Endothelial cell of umbilical vein (primary cell): Measurements from ENCODE around the gene SMAD2. TPM values are rescaled to one million over a fixed set of nuclear protein-coding genes. Genes with fewer than 3 reads are reported as not detected.

ENCODE experiments used
- BruUV-seq: library from RNA; stranded (reverse); fragments of 400-500 nt; replicated peaks from 2 replicates; lab custom pipeline; 2021; lab: Mats Ljungman, UMichigan
- CTCF ChIA-PET: fragments of 300-600, 350-600 bp; sonication (Branson Sonifier 250); formaldehyde crosslinking; loops from one replicate; lab custom pipeline; 2021; ENCODE audit warnings: antibody characterized with exemption, inconsistent platforms; lab: Charles Lee
- POLR2A ChIA-PET: fragments of 300-600, 350-600 bp; sonication (Branson Sonifier 250); formaldehyde crosslinking; loops from one replicate; lab custom pipeline; 2021; ENCODE audit warnings: antibody characterized with exemption, inconsistent platforms; lab: Charles Lee
- DNase-seq: peaks from one replicate; pipeline ENCODE4 v3.0.0-alpha.2; 2011; ENCODE audit warnings: low read depth, low spot score
- FAIRE-seq: peaks from 2 replicates; lab custom pipeline; 2011; peaks lifted over from hg19 to GRCh38; lab: Jason Lieb, UNC
- H2AFZ ChIP-seq: 2 replicates; pipeline ENCODE4 v1.6.0; 2012; ENCODE audit warnings: low read depth, low read length, control low read depth, inconsistent platforms
- H3K27ac ChIP-seq: 2 replicates; pipeline ENCODE4 v1.5.1; 2011; ENCODE audit warnings: low read depth, mild to moderate bottlenecking, control low read depth, low read length, moderate library complexity; ENCODE audit not compliant: insufficient read depth
- H3K27me3 ChIP-seq, 2 experiments: 2 replicates each; pipeline versions ENCODE4 v1.6.0 to v1.6.1; 2011; ENCODE audit warnings: low read length in 2 of 2, mixed read lengths in 1 of 2; ENCODE audit not compliant: control insufficient read depth in 2 of 2, insufficient read depth in 2 of 2
- H3K36me3 ChIP-seq, 2 experiments: 2 replicates in 1 of 2; 3 replicates in 1 of 2; pipeline ENCODE4 v1.5.1; 2011; ENCODE audit warnings: low read length in 2 of 2, mild to moderate bottlenecking in 1 of 2, moderate library complexity in 1 of 2; ENCODE audit not compliant: control insufficient read depth in 2 of 2, insufficient read depth in 2 of 2; ENCODE audit errors: extremely low read depth in 1 of 2
- H3K4me1 ChIP-seq: 3 replicates; pipeline ENCODE4 v1.5.1; 2011; ENCODE audit warnings: mild to moderate bottlenecking, low read length; ENCODE audit not compliant: control insufficient read depth, insufficient read depth; ENCODE audit errors: extremely low read depth
- H3K4me2 ChIP-seq: 2 replicates; pipeline ENCODE4 v1.6.1; 2011; ENCODE audit warnings: low read length, control low read depth, mixed read lengths; ENCODE audit not compliant: insufficient read depth
- H3K4me3 ChIP-seq, 3 experiments: fragments of 200-600 bp in 1 of 3; sonication (generic), shearing (Covaris generic) in 1 of 3; replicated peaks in 1 of 3; 2 replicates each; pipeline ENCODE4 v1.5.1; 2011 to 2016; ENCODE audit warnings: control low read depth in 3 of 3, low read length in 3 of 3, mild to moderate bottlenecking in 2 of 3, inconsistent platforms in 1 of 3, low read depth in 1 of 3, moderate library complexity in 1 of 3; ENCODE audit not compliant: insufficient read depth in 1 of 3
- H3K79me2 ChIP-seq: 2 replicates; pipeline ENCODE4 v1.6.0; 2012; ENCODE audit warnings: low read length, inconsistent platforms; ENCODE audit not compliant: control insufficient read depth, insufficient read depth
- H3K9ac ChIP-seq: replicated peaks from 2 replicates; pipeline ENCODE3; 2011; ENCODE audit warnings: low read length, control low read depth; ENCODE audit not compliant: insufficient read depth; ENCODE audit errors: extremely low read depth
- H3K9me1 ChIP-seq: replicated peaks from 3 replicates; pipeline ENCODE4 v1.6.0; 2011; ENCODE audit warnings: mild to moderate bottlenecking, low read length; ENCODE audit not compliant: control insufficient read depth, insufficient read depth; ENCODE audit errors: extremely low read depth
- H3K9me3 ChIP-seq: replicated peaks from 2 replicates; pipeline ENCODE4 v1.5.1; 2012; ENCODE audit warnings: low read length, inconsistent platforms; ENCODE audit not compliant: control insufficient read depth, insufficient read depth
- H4K20me1 ChIP-seq: replicated peaks from 2 replicates; pipeline ENCODE3; 2011; ENCODE audit warnings: mild to moderate bottlenecking, low read length; ENCODE audit not compliant: control insufficient read depth, insufficient read depth; ENCODE audit errors: extremely low read depth
- EZH2 ChIP-seq: IDR thresholded peaks from 2 replicates; pipeline ENCODE4 v1.6.1; 2012; ENCODE audit warnings: borderline replicate concordance, low read depth, mild to moderate bottlenecking, moderate library complexity, low read length, inconsistent platforms; ENCODE audit not compliant: severe bottlenecking
- FOS ChIP-seq: IDR thresholded peaks from 2 replicates; pipeline ENCODE4 v1.6.1; 2011; ENCODE audit warnings: mild to moderate bottlenecking, low read length, moderate library complexity, borderline replicate concordance; ENCODE audit not compliant: insufficient read depth
- JUN ChIP-seq: IDR thresholded peaks from 2 replicates; pipeline ENCODE4 v1.6.1; 2011; ENCODE audit warnings: borderline replicate concordance, low read depth; ENCODE audit not compliant: insufficient read length, insufficient read depth
- MYC ChIP-seq: IDR thresholded peaks from one replicate; pipeline ENCODE4 v1.6.1; 2011; ENCODE audit warnings: mild to moderate bottlenecking, low read depth, low read length
- POLR2A ChIP-seq: IDR thresholded peaks from 2 replicates; pipeline ENCODE4 v1.6.1; 2012; ENCODE audit warnings: low read depth, mild to moderate bottlenecking, control low read depth, low read length
- POLR2AphosphoS5 ChIP-seq: IDR thresholded peaks from 2 replicates; pipeline ENCODE4 v1.6.1; 2012; ENCODE audit warnings: low read depth, mild to moderate bottlenecking, control low read depth, low read length, moderate library complexity; ENCODE audit not compliant: insufficient read depth
- dilution Hi-C: fragments of 300-500 bp; cut with MboI; formaldehyde crosslinking; loops from one replicate; pipeline ENCODE4 v1.15.0; 2019; ENCODE audit warnings: low sequenced_read_pairs; ENCODE audit not compliant: extremely low pct_ligation_motif_present
- intact Hi-C: fragments of 100-400 bp; cut with micrococcal nuclease; formaldehyde crosslinking; loops from one replicate; pipeline ENCODE4 v1.10.0; 2022
- polyA plus RNA-seq, 4 experiments: library from polyadenylated mRNA; depleted of rRNA in 3 of 4; stranded (reverse) in 3 of 4; unstranded in 1 of 4; fragments of >200 nt; gene quantifications; 2 replicates each; pipeline versions ENCODE4 v1.2.1 to v1.2.3, GENCODE V29; 2011 to 2012; ENCODE audit warnings: missing spikeins in 1 of 4
- total RNA-seq: library from RNA; stranded (reverse); gene quantifications from 2 replicates; pipeline ENCODE4 v1.2.3, GENCODE V29; 2021
- TF ChIP-seq, protein P1 (sequence below): IDR thresholded peaks from 2 replicates; pipeline ENCODE4 v1.6.1; 2011; ENCODE audit not compliant: insufficient read depth, insufficient read length

Gene SMAD2
- total and polyA plus RNA-seq, 2 donors (not counting 3 experiments of a cell fraction or from before 2014, with no cell fraction given): 40.3 to 123 TPM

DNA sequence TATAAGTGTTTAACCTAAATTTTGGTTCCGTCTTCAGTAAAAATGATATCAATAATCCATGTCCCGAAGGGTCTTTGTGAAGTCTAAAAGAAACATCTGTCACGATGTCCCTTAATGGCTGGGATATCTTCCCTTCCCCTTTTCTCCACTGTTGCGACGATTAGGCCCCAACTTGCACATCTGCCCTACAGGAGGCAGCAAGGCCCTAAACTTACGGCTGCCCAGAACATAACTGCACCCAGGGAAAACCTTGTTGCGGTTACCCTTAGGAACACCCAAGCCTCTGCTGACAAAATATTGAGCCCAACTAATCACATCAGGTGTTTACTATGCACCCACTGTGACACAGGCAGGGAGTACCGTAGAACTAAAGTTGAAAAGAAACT is 1.3 kb upstream of the SMAD2 start:
- H3K9ac ChIP-seq: peak overlapping the region; percentile 88
- dilution Hi-C loops: no loop called here
- BruUV-seq: no TSS peak
- H3K27ac ChIP-seq: peak overlapping the region; percentile 94
- no peaks in the 10 kb centered on the region for H3K9me3 ChIP-seq
- H3K79me2 ChIP-seq: peaks cover 34% of the 10 kb centered on the region
- no peak for TF ChIP-seq MYC
- TF ChIP-seq POLR2AphosphoS5: no peak
- TF ChIP-seq, protein P1, sequence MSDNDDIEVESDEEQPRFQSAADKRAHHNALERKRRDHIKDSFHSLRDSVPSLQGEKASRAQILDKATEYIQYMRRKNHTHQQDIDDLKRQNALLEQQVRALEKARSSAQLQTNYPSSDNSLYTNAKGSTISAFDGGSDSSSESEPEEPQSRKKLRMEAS: no peak
- no peak for TF ChIP-seq EZH2
- no peak for TF ChIP-seq JUN
- TF ChIP-seq POLR2A: no peak
- no peak for TF ChIP-seq FOS
- H3K27me3 ChIP-seq: peaks cover 11 to 16% of the 10 kb centered on the region in 2 experiments
- DNase-seq (no peak), FAIRE-seq (no peak)
- CTCF ChIA-PET: no interaction called here
- peak overlapping the region; percentile 77 for H2AFZ ChIP-seq
- H3K36me3 ChIP-seq: no peaks in the 10 kb centered on the region
- peaks cover 4% of the 10 kb centered on the region for H4K20me1 ChIP-seq
- H3K9me1 ChIP-seq: no peaks in the 10 kb centered on the region
- H3K4me3 ChIP-seq: peak overlapping the region in 2 of 3 experiments; percentile 34 to 99
- H3K4me1 ChIP-seq: peaks cover 18% of the 10 kb centered on the region
- intact Hi-C loops: loop anchor here (1.0 to 10.0 kb wide), 4 partner anchors 33 to 613 kb away; no protein-coding TSS in a partner anchor
- POLR2A ChIA-PET: no interaction called here
- peak overlapping the region; percentile 52 for H3K4me2 ChIP-seq
